DOHH2 (cell line): ENCODE data around the gene DYNC2LI1.

ENCODE experiments used
- H3F3A ChIP-seq: fragments of 200-600 bp; sonication (generic), shearing (Covaris generic); 2 replicates; pipeline ENCODE4 v1.6.0; 2016; ENCODE audit warnings: antibody characterized with exemption, mild to moderate bottlenecking; ENCODE audit not compliant: control insufficient read depth, insufficient read depth
- H3K27ac ChIP-seq: fragments of 200-600 bp; sonication (generic); 2 replicates; pipeline ENCODE4 v1.5.1; 2014; ENCODE audit warnings: low read depth, mild to moderate bottlenecking, low read length, moderate library complexity
- H3K27me3 ChIP-seq: fragments of 200-600 bp; sonication (generic); 2 replicates; pipeline ENCODE4 v1.6.1; 2014; ENCODE audit warnings: mild to moderate bottlenecking, low read length, mixed read lengths; ENCODE audit not compliant: control insufficient read depth
- H3K36me3 ChIP-seq: fragments of 200-600 bp; sonication (generic); 2 replicates; pipeline ENCODE4 v1.6.1; 2014; ENCODE audit warnings: mild to moderate bottlenecking, low read length, moderate library complexity, mixed read lengths; ENCODE audit not compliant: control insufficient read depth
- H3K4me1 ChIP-seq: fragments of 200-600 bp; sonication (generic); 2 replicates; pipeline ENCODE4 v1.6.1; 2014; ENCODE audit warnings: mild to moderate bottlenecking, low read length, mixed read lengths; ENCODE audit not compliant: control insufficient read depth
- H3K4me2 ChIP-seq: fragments of 200-600 bp; sonication (generic); 2 replicates; pipeline ENCODE4 v1.6.0; 2014; ENCODE audit warnings: mild to moderate bottlenecking, low read length, moderate library complexity
- H3K4me3 ChIP-seq: fragments of 200-600 bp; sonication (generic); 2 replicates; pipeline ENCODE4 v1.5.1; 2014; ENCODE audit warnings: mild to moderate bottlenecking, low read length, mixed read lengths
- H3K79me2 ChIP-seq: fragments of 200-600 bp; sonication (generic); 2 replicates; pipeline ENCODE4 v1.6.1; 2014; ENCODE audit warnings: mild to moderate bottlenecking, low read length, mixed read lengths; ENCODE audit not compliant: control insufficient read depth
- H3K9me2 ChIP-seq: fragments of 200-600 bp; sonication (generic); replicated peaks from 2 replicates; pipeline ENCODE4 v1.6.1; 2014; ENCODE audit warnings: mild to moderate bottlenecking, low read length, mixed read lengths; ENCODE audit not compliant: control insufficient read depth
- H3K9me3 ChIP-seq: fragments of 200-600 bp; sonication (generic); 2 replicates; pipeline ENCODE4 v1.6.1; 2014; ENCODE audit warnings: antibody characterized with exemption, low read length, mixed read lengths; ENCODE audit not compliant: control insufficient read depth, insufficient read depth
- H4K20me1 ChIP-seq: fragments of 200-600 bp; sonication (generic); 2 replicates; pipeline ENCODE4 v1.6.0; 2014; ENCODE audit warnings: low read depth, mild to moderate bottlenecking, antibody characterized with exemption, low read length, moderate library complexity; ENCODE audit not compliant: control insufficient read depth, insufficient read depth
- EZH2phosphoT487 ChIP-seq: fragments of 200-600 bp; sonication (generic); IDR thresholded peaks from 2 replicates; pipeline ENCODE4 v1.6.1; 2017; ENCODE audit warnings: borderline replicate concordance, mild to moderate bottlenecking, antibody characterized with exemption, low read length, moderate library complexity, mixed read lengths
- TF ChIP-seq, protein P1 (sequence below): fragments of 200-600 bp; sonication (generic); IDR thresholded peaks from one replicate; pipeline ENCODE4 v1.5.1; 2014; ENCODE audit warnings: antibody characterized with exemption, mild to moderate bottlenecking, low read depth, low read length; ENCODE audit not compliant: poor library complexity, severe bottlenecking

DYNC2LI1 gene

DNA sequence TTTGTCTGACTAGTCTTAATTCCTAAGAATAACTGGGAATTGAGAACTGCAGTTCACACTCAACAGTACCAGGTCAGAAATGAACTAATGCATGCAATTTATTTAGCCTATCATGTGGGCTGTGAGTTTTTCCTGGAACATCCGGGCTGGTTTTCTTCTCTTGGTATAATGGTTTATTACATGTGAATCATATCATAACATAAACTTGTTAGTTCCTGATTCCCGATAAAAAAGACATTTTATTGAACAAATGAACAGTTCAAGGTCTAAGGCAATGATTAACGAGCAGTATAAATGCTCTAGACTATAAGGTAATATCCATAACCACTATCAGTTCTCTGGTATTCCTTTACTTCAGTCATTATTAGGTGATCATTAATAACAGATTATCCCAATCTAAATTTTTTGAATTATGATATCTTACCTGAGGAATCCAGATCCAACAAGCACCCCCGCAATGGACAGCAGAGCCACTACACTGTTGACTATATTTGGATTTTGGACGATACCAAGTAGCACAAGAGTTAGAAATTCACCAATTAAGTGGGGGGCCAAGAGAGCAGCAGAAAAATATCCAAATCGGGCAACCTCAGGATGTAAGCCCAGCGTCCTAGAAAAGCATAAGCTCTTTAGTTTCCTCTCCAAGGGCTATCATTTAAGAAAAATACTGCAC lies 45.8 kb downstream of the DYNC2LI1 start:
- no peaks in the 10 kb centered on the region for H3K9me3 ChIP-seq
- no peaks in the 10 kb centered on the region for H3K9me2 ChIP-seq
- H3K4me2 ChIP-seq: no peak overlapping the region
- no peaks in the 10 kb centered on the region for H3K36me3 ChIP-seq
- no peaks in the 10 kb centered on the region for H3K4me1 ChIP-seq
- no peaks in the 10 kb centered on the region for H3F3A ChIP-seq
- H3K27me3 ChIP-seq: no peaks in the 10 kb centered on the region; the same call in 1 of the 2 replicates
- no peaks in the 10 kb centered on the region for H3K79me2 ChIP-seq
- H4K20me1 ChIP-seq: no peaks in the 10 kb centered on the region
- no peak overlapping the region for H3K4me3 ChIP-seq
- no peak overlapping the region for H3K27ac ChIP-seq
- no peak for TF ChIP-seq EZH2phosphoT487
- TF ChIP-seq, protein P1, sequence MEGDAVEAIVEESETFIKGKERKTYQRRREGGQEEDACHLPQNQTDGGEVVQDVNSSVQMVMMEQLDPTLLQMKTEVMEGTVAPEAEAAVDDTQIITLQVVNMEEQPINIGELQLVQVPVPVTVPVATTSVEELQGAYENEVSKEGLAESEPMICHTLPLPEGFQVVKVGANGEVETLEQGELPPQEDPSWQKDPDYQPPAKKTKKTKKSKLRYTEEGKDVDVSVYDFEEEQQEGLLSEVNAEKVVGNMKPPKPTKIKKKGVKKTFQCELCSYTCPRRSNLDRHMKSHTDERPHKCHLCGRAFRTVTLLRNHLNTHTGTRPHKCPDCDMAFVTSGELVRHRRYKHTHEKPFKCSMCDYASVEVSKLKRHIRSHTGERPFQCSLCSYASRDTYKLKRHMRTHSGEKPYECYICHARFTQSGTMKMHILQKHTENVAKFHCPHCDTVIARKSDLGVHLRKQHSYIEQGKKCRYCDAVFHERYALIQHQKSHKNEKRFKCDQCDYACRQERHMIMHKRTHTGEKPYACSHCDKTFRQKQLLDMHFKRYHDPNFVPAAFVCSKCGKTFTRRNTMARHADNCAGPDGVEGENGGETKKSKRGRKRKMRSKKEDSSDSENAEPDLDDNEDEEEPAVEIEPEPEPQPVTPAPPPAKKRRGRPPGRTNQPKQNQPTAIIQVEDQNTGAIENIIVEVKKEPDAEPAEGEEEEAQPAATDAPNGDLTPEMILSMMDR: no peak

DNA sequence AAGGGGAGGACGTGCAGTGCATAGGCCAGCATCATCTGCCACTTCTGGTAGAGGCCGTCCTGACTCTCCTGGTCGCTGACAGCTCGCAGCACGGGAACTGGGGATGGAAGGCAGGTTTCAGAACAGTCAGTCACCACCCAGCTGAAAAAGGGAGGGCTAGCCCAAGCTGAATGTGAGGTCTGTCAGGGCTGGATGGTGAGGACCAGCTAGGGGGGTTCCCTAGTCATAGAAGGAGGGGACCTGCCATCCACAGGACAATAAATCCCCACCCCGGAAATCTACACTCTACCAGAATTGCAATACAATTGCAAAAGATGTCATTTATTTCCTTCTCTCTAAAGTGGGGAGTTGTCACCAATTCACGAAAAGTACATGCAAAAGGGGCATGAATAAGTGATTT lies 49.0 kb downstream of the DYNC2LI1 start:
- no peak overlapping the region for H3K4me3 ChIP-seq
- H4K20me1 ChIP-seq: no peaks in the 10 kb centered on the region
- H3K36me3 ChIP-seq: no peaks in the 10 kb centered on the region
- no peaks in the 10 kb centered on the region for H3K9me2 ChIP-seq
- no peaks in the 10 kb centered on the region for H3K4me1 ChIP-seq
- no peak for TF ChIP-seq EZH2phosphoT487
- TF ChIP-seq, protein P1: no peak
- no peaks in the 10 kb centered on the region for H3K79me2 ChIP-seq
- H3K27me3 ChIP-seq: no peaks in the 10 kb centered on the region; the same call in 1 of the 2 replicates
- no peak overlapping the region for H3K27ac ChIP-seq
- H3K4me2 ChIP-seq: no peak overlapping the region
- no peaks in the 10 kb centered on the region for H3F3A ChIP-seq
- H3K9me3 ChIP-seq: no peaks in the 10 kb centered on the region

GRCh38 chr2:43823751-43824150 lies 49.9 kb downstream of the DYNC2LI1 start:
- Histone ChIP-seq H3F3A (no peaks in the 10 kb centered on the region), H3K9me2 (no peaks in the 10 kb centered on the region), H3K4me2 (no peak overlapping the region), H3K4me1 (no peaks in the 10 kb centered on the region), H3K79me2 (no peaks in the 10 kb centered on the region), H3K9me3 (no peaks in the 10 kb centered on the region), H3K4me3 (no peak overlapping the region), H4K20me1 (no peaks in the 10 kb centered on the region), H3K36me3 (no peaks in the 10 kb centered on the region), H3K27ac (no peak overlapping the region), H3K27me3 (no peaks in the 10 kb centered on the region; the same call in 1 of the 2 replicates)
- no peak for TF ChIP-seq EZH2phosphoT487
- TF ChIP-seq, protein P1: no peak
